IMR-90 (cell line): ENCODE data around the gene ENO3. TPM values are rescaled to one million over a fixed set of nuclear protein-coding genes. Genes with fewer than 3 reads are reported as not detected.

Experiments used
- ATAC-seq: fragments of 200-7000 bp; cut with Tn5 transposase; 2 replicates; pipeline ENCODE4 v1.9.1; 2020; ENCODE audit warnings: low read depth, mild to moderate bottlenecking, moderate library complexity
- BruUV-seq: library from RNA; stranded (reverse); fragments of 400-500 nt; replicated peaks from 2 replicates; lab custom pipeline; 2021; lab: Mats Ljungman, UMichigan
- CTCF ChIA-PET: fragments of 300-600 bp; formaldehyde crosslinking; extraction: SDS; loops from one replicate; lab custom pipeline; 2021; ENCODE audit warnings: antibody characterized with exemption; lab: Yijun Ruan, JAX
- POLR2A ChIA-PET: fragments of 300-600 bp; sonication (Branson Sonifier 250); formaldehyde crosslinking; loops from one replicate; lab custom pipeline; 2022; ENCODE audit warnings: antibody characterized with exemption; ENCODE audit not compliant: unreplicated experiment; lab: Charles Lee
- DNase-seq: peaks from one replicate; pipeline ENCODE4 v3.0.0; 2013
- H2AFZ ChIP-seq: replicated peaks from 2 replicates; pipeline ENCODE3; 2013; ENCODE audit warnings: low read length, mild to moderate bottlenecking; ENCODE audit not compliant: poor library complexity
- H2AK5ac ChIP-seq: 2 replicates; pipeline ENCODE4 v1.6.1; 2013; ENCODE audit warnings: low read depth, low read length, inconsistent platforms
- H2AK9ac ChIP-seq: replicated peaks from 2 replicates; pipeline ENCODE3; 2013; ENCODE audit warnings: mild to moderate bottlenecking, low read depth, low read length, moderate library complexity; ENCODE audit not compliant: poor library complexity
- H2BK120ac ChIP-seq: 2 replicates; pipeline ENCODE4 v1.6.1; 2013; ENCODE audit warnings: low read depth, low read length, inconsistent platforms
- H2BK15ac ChIP-seq: 3 replicates; pipeline ENCODE4 v1.6.1; 2013; ENCODE audit warnings: low read depth, low read length, inconsistent platforms
- H2BK20ac ChIP-seq: 2 replicates; pipeline ENCODE4 v1.6.1; 2013; ENCODE audit warnings: low read depth, mild to moderate bottlenecking, inconsistent platforms, low read length, moderate library complexity
- H2BK5ac ChIP-seq: 2 replicates; pipeline ENCODE4 v1.6.1; 2013; ENCODE audit warnings: mild to moderate bottlenecking, low read depth, low read length, inconsistent platforms; ENCODE audit not compliant: poor library complexity, severe bottlenecking
- H3K14ac ChIP-seq: replicated peaks from 2 replicates; pipeline ENCODE4 v1.6.1; 2013; ENCODE audit warnings: low read depth, low read length, inconsistent platforms
- H3K18ac ChIP-seq: 2 replicates; pipeline ENCODE4 v1.6.1; 2013; ENCODE audit warnings: low read depth, low read length, control low read depth
- H3K23ac ChIP-seq: 2 replicates; pipeline ENCODE4 v1.6.1; 2013; ENCODE audit warnings: low read depth, low read length, inconsistent platforms
- H3K27ac ChIP-seq: 2 replicates; pipeline ENCODE4 v1.5.1; 2013; ENCODE audit warnings: mild to moderate bottlenecking, control low read depth, low read length; ENCODE audit not compliant: insufficient read depth
- H3K27me3 ChIP-seq: 2 replicates; pipeline ENCODE4 v1.6.1; 2013; ENCODE audit warnings: low read length; ENCODE audit not compliant: control insufficient read depth, insufficient read depth
- H3K36me3 ChIP-seq: 2 replicates; pipeline ENCODE4 v1.6.1; 2013; ENCODE audit warnings: low read length, mixed read lengths; ENCODE audit not compliant: control insufficient read depth, insufficient read depth
- H3K4ac ChIP-seq: 2 replicates; pipeline ENCODE4 v1.6.1; 2013; ENCODE audit warnings: low read depth, low read length, inconsistent platforms
- H3K4me1 ChIP-seq: 2 replicates; pipeline ENCODE4 v1.6.1; 2013; ENCODE audit warnings: low read length, mixed read lengths; ENCODE audit not compliant: control insufficient read depth, insufficient read depth
- H3K4me2 ChIP-seq: 2 replicates; pipeline ENCODE4 v1.6.1; 2013; ENCODE audit warnings: low read depth, mild to moderate bottlenecking, control low read depth, low read length, moderate library complexity
- H3K4me3 ChIP-seq: 2 replicates; pipeline ENCODE4 v1.5.1; 2013; ENCODE audit warnings: low read depth, mild to moderate bottlenecking, control low read depth, low read length, moderate library complexity; ENCODE audit not compliant: insufficient read depth
- H3K56ac ChIP-seq: 2 replicates; pipeline ENCODE4 v1.6.1; 2013; ENCODE audit warnings: low read length, inconsistent platforms; ENCODE audit not compliant: insufficient read depth; ENCODE audit errors: extremely low read depth
- H3K79me1 ChIP-seq, 2 experiments: 2 replicates each; pipeline ENCODE4 v1.6.1; 2013; ENCODE audit warnings: low read length in 2 of 2, inconsistent platforms in 1 of 2, low read depth in 1 of 2
- H3K9ac ChIP-seq: 2 replicates; pipeline ENCODE4 v1.6.1; 2013; ENCODE audit warnings: low read depth, low read length, control low read depth
- H3K9me1 ChIP-seq: 2 replicates; pipeline ENCODE4 v1.6.1; 2013; ENCODE audit warnings: low read length, inconsistent platforms; ENCODE audit not compliant: insufficient read depth
- H3K9me3 ChIP-seq: 2 replicates; pipeline ENCODE4 v1.6.1; 2013; ENCODE audit warnings: low read length; ENCODE audit not compliant: control insufficient read depth, insufficient read depth
- H4K20me1 ChIP-seq: 2 replicates; pipeline ENCODE4 v1.6.1; 2013; ENCODE audit warnings: low read length, inconsistent platforms; ENCODE audit not compliant: insufficient read depth
- H4K5ac ChIP-seq: 2 replicates; pipeline ENCODE4 v1.6.1; 2013; ENCODE audit warnings: mild to moderate bottlenecking, low read depth, low read length, control low read depth
- H4K8ac ChIP-seq, 2 experiments: 2 replicates each; pipeline ENCODE4 v1.6.1; 2013; ENCODE audit warnings: low read depth in 2 of 2, low read length in 2 of 2, control low read depth in 1 of 2, inconsistent platforms in 1 of 2
- H4K91ac ChIP-seq: 2 replicates; pipeline ENCODE4 v1.6.1; 2013; ENCODE audit warnings: low read depth, low read length, inconsistent platforms; ENCODE audit not compliant: insufficient read depth
- RAD21 ChIP-seq: IDR thresholded peaks from 2 replicates; pipeline ENCODE4 v1.6.1; 2012; ENCODE audit warnings: low read length, improper control_type of control experiment
- RCOR1 ChIP-seq: IDR thresholded peaks from 2 replicates; pipeline ENCODE4 v1.6.1; 2012; ENCODE audit warnings: mild to moderate bottlenecking, low read length, improper control_type of control experiment; ENCODE audit not compliant: insufficient replicate concordance
- RFX5 ChIP-seq: IDR thresholded peaks from 2 replicates; pipeline ENCODE4 v1.8.0; 2012; ENCODE audit warnings: low read depth, mild to moderate bottlenecking, low read length, moderate library complexity
- SMC3 ChIP-seq: fragments of 150-350 bp; IDR thresholded peaks from 2 replicates; pipeline ENCODE4 v1.6.1; 2016; ENCODE audit warnings: low read depth, mild to moderate bottlenecking, antibody characterized with exemption, low read length, moderate library complexity
- WGBS, 2 experiments: methylation state at CpG; one replicate each; pipeline versions ENCODE4 v1.1.5 to v1.1.7; 2013; ENCODE audit warnings: missing lambda C conversion rate in 2 of 2; ENCODE audit not compliant: insufficient read length in 1 of 2; ENCODE audit errors: extremely low coverage in 2 of 2; 5-methylcytosine and 5-hydroxymethylcytosine counted together
- dilution Hi-C: fragments of 300-500 bp; cut with HindIII; formaldehyde crosslinking; loops from one replicate; pipeline ENCODE4 v1.14.3; 2018; ENCODE audit warnings: low sequenced_read_pairs; ENCODE audit not compliant: unreplicated experiment
- in situ Hi-C: fragments of 300-500 bp; cut with MboI; formaldehyde crosslinking; loops from 3 replicates; pipeline ENCODE4 v1.14.3; 2019; ENCODE audit warnings: low sequenced_read_pairs, inconsistent platforms, mixed read lengths
- intact Hi-C: fragments of 100-400 bp; cut with micrococcal nuclease; formaldehyde crosslinking; loops from 2 replicates; pipeline ENCODE4 v1.10.0; 2022
- polyA plus RNA-seq, 3 experiments: library from polyadenylated mRNA; depleted of rRNA; stranded (reverse); fragments of >200 nt; gene quantifications; 2 replicates each; pipeline ENCODE4 v1.2.3, GENCODE V29; 2012; ENCODE audit warnings: low replicate concordance in 1 of 3
- total RNA-seq: library from RNA; depleted of rRNA; stranded (reverse); fragments of >200 nt; gene quantifications from 2 replicates; pipeline ENCODE4 v1.2.3, GENCODE V29; 2012

ENO3 gene
- total and polyA plus RNA-seq, 2 of the 4 experiments (the other 2 are of a cell fraction), result 1.4 to 5.1 TPM

DNA sequence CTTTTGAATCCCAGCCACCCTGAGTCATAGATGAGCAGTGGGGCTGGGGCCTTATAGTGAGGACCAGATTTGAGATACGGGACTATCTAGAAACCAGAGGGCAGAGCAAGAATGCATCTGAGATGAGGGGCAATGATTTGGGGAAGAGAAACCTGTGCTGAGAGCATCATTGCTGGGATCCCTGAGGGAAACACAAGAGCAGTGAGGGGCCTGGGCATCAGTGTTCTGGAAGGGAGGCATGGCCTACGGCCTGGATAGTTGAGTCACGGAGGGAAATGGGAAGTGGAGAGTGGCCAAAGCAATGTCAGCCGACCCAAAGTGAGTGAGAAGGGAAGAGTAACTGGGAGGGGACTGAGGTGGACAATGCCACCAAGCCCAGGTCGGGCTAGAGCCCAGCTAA, 31.4 kb downstream of the ENO3 start:
- intact Hi-C loops (no loop called here), dilution Hi-C loops (no loop called here), in situ Hi-C loops (no loop called here)
- H3K9me1 ChIP-seq, result peaks cover 20% of the 10 kb centered on the region
- no peak overlapping the region for H2BK120ac ChIP-seq
- H3K14ac ChIP-seq, result no peak overlapping the region
- no peak overlapping the region for H3K56ac ChIP-seq
- H3K23ac ChIP-seq, result no peak overlapping the region
- no peak overlapping the region for H2AK5ac ChIP-seq
- no peak overlapping the region for H3K18ac ChIP-seq
- no peak overlapping the region for H4K8ac ChIP-seq
- peaks cover 4% of the 10 kb centered on the region; the same call in 1 of the 2 replicates for H3K4me1 ChIP-seq
- ChIA-PET POLR2A (no interaction called here), CTCF (interaction anchor here (0.7 kb wide), 1 partner anchor 25 kb away, joined by 4 read pairs; no protein-coding TSS in a partner anchor)
- DNase-seq, result no peak
- H3K36me3 ChIP-seq, result peaks cover 42% of the 10 kb centered on the region
- H3K27ac ChIP-seq, result no peak overlapping the region
- H2AFZ ChIP-seq, result no peak overlapping the region
- TF ChIP-seq RFX5 (no peak), SMC3 (no peak), RAD21 (no peak), RCOR1 (no peak)
- peaks cover 3 to 48% of the 10 kb centered on the region in 2 experiments; a peak in 3 of 4 replicates for H3K79me1 ChIP-seq
- H3K4me2 ChIP-seq, result no peak overlapping the region
- H4K91ac ChIP-seq, result no peak overlapping the region
- H4K5ac ChIP-seq, result no peak overlapping the region
- no peak overlapping the region for H2BK5ac ChIP-seq
- H2BK15ac ChIP-seq, result no peak overlapping the region
- BruUV-seq, result no TSS peak
- ATAC-seq, result no peak
- no peak overlapping the region for H3K4me3 ChIP-seq
- H2AK9ac ChIP-seq, result no peak overlapping the region
- no peaks in the 10 kb centered on the region for H3K9me3 ChIP-seq
- 50% methylated on average over 1 of the region's 5 CpGs; no CpG with 5 or more reads in 1 of the 2 experiments for WGBS, 2 experiments
- H4K20me1 ChIP-seq, result 0 out of 2 replicates have a peak, but pooled peaks cover 9% of the 10 kb centered on the region
- no peak overlapping the region for H2BK20ac ChIP-seq
- H3K4ac ChIP-seq, result no peak overlapping the region
- H3K9ac ChIP-seq, result no peak overlapping the region
- no peaks in the 10 kb centered on the region for H3K27me3 ChIP-seq
